HEK293 (cell line): ENCODE results near the gene ZNF354C.

Experiments used
- CTCF ChIA-PET: fragments of 350-600 bp; formaldehyde crosslinking; extraction: SDS; loops from one replicate; lab custom pipeline; 2021; ENCODE audit warnings: antibody characterized with exemption; lab: Yijun Ruan, JAX
- POLR2A ChIA-PET: fragments of 300-600 bp; formaldehyde crosslinking; extraction: SDS; loops from one replicate; lab custom pipeline; 2020; ENCODE audit warnings: antibody characterized with exemption, inconsistent platforms; lab: Yijun Ruan, JAX
- H3K27ac ChIP-seq: fragments of 200-500 bp; sonication (Bioruptor generic); 2 replicates; pipeline ENCODE4 v1.5.1; 2014; ENCODE audit warnings: low read depth, low read length, control low read depth, inconsistent platforms; ENCODE audit errors: extremely low read depth
- H3K36me3 ChIP-seq, 2 experiments: fragments of 200-500 bp in 1 of 2; sonication (Bioruptor generic) in 1 of 2; 1 replicate in 1 of 2; 2 replicates in 1 of 2; pipeline ENCODE4 v1.5.1; 2014 to 2017; ENCODE audit warnings: inconsistent platforms in 2 of 2, low read length in 2 of 2; ENCODE audit not compliant: control insufficient read depth in 2 of 2, insufficient read depth in 1 of 2
- H3K4me1 ChIP-seq: fragments of 200-500 bp; sonication (Bioruptor generic); 2 replicates; pipeline ENCODE4 v1.5.1; 2014; ENCODE audit warnings: mild to moderate bottlenecking, low read length, inconsistent platforms; ENCODE audit not compliant: control insufficient read depth, insufficient read depth
- H3K4me3 ChIP-seq: 2 replicates; pipeline ENCODE4 v1.5.1; 2011; ENCODE audit warnings: low read depth, mild to moderate bottlenecking, control low read depth, low read length, moderate library complexity
- H3K9me3 ChIP-seq: fragments of 200-500 bp; sonication (Bioruptor generic); 2 replicates; pipeline ENCODE4 v1.5.1; 2014; ENCODE audit warnings: low read depth, low read length, inconsistent platforms; ENCODE audit not compliant: control insufficient read depth, insufficient read depth
- BCL11B ChIP-seq: fragments of 450-650 bp; formaldehyde crosslinking; IDR thresholded peaks from 2 replicates; pipeline ENCODE4 v1.5.1; 2016; ENCODE audit warnings: low read depth, missing biosample characterization, missing genetic modification characterization
- KLF1 ChIP-seq: fragments of 450-650 bp; formaldehyde crosslinking; IDR thresholded peaks from 2 replicates; pipeline ENCODE4 v1.5.1; 2016; ENCODE audit warnings: missing biosample characterization, missing genetic modification characterization
- KLF9 ChIP-seq: fragments of 450-650 bp; formaldehyde crosslinking; IDR thresholded peaks from 2 replicates; pipeline ENCODE4 v1.5.1; 2016; ENCODE audit warnings: missing biosample characterization, missing genetic modification characterization, low read depth
- REPIN1 ChIP-seq: fragments of 450-650 bp; formaldehyde crosslinking; IDR thresholded peaks from 2 replicates; pipeline ENCODE4 v1.5.1; 2017; ENCODE audit warnings: missing biosample characterization, missing genetic modification characterization, low read depth
- ZBTB10 ChIP-seq: fragments of 450-650 bp; formaldehyde crosslinking; IDR thresholded peaks from 2 replicates; pipeline ENCODE4 v1.5.1; 2016; ENCODE audit warnings: missing biosample characterization, missing genetic modification characterization
- ZBTB7A ChIP-seq: fragments of 450-650 bp; formaldehyde crosslinking; IDR thresholded peaks from 2 replicates; pipeline ENCODE4 v1.5.1; 2016; ENCODE audit warnings: low read depth, missing biosample characterization, missing genetic modification characterization
- ZNF114 ChIP-seq: fragments of 450-650 bp; formaldehyde crosslinking; IDR thresholded peaks from 2 replicates; pipeline ENCODE4 v1.5.0; 2017; ENCODE audit warnings: missing biosample characterization, missing genetic modification characterization
- ZNF223 ChIP-seq: fragments of 450-650 bp; formaldehyde crosslinking; IDR thresholded peaks from 2 replicates; pipeline ENCODE4 v1.5.1; 2016; ENCODE audit warnings: missing biosample characterization, missing genetic modification characterization
- ZNF488 ChIP-seq: fragments of 450-650 bp; formaldehyde crosslinking; IDR thresholded peaks from 2 replicates; pipeline ENCODE4 v1.5.1; 2016; ENCODE audit warnings: missing biosample characterization, missing genetic modification characterization
- ZNF529 ChIP-seq: fragments of 450-650 bp; formaldehyde crosslinking; IDR thresholded peaks from 2 replicates; pipeline ENCODE4 v1.5.1; 2017; ENCODE audit warnings: missing genetic modification characterization, missing biosample characterization; ENCODE audit not compliant: insufficient replicate concordance
- ZNF600 ChIP-seq: fragments of 450-650 bp; formaldehyde crosslinking; IDR thresholded peaks from 2 replicates; pipeline ENCODE4 v1.5.1; 2016; ENCODE audit warnings: missing biosample characterization, missing genetic modification characterization
- ZNF624 ChIP-seq: fragments of 450-650 bp; formaldehyde crosslinking; IDR thresholded peaks from 2 replicates; pipeline ENCODE4 v1.5.1; 2017; ENCODE audit warnings: missing biosample characterization, missing genetic modification characterization
- ZNF626 ChIP-seq: fragments of 450-650 bp; sonication (Bioruptor Pico); formaldehyde crosslinking; IDR thresholded peaks from 2 replicates; pipeline ENCODE4 v1.5.1; 2018; ENCODE audit warnings: missing biosample characterization, missing genetic modification characterization, inconsistent platforms
- ZNF629 ChIP-seq: fragments of 450-650 bp; formaldehyde crosslinking; IDR thresholded peaks from 2 replicates; pipeline ENCODE4 v1.5.1; 2017; ENCODE audit warnings: missing biosample characterization, missing genetic modification characterization
- ZNF645 ChIP-seq: fragments of 450-650 bp; formaldehyde crosslinking; IDR thresholded peaks from 2 replicates; pipeline ENCODE4; 2016; ENCODE audit warnings: missing biosample characterization, missing genetic modification characterization

ZNF354C gene

GRCh38 chr5:179112469-179113142 lies 52.4 kb downstream of the ZNF354C start:
- CTCF ChIA-PET, result no interaction called here
- H3K27ac ChIP-seq, result no peak overlapping the region
- TF ChIP-seq ZNF626 (tag by site-specific recombination) (no peak), KLF9 (no peak), ZNF223 (no peak)
- H3K9me3 ChIP-seq, result no peaks in the 10 kb centered on the region
- no peak overlapping the region for H3K4me3 ChIP-seq
- POLR2A ChIA-PET, result no interaction called here
- H3K4me1 ChIP-seq, result no peaks in the 10 kb centered on the region
- H3K36me3 ChIP-seq, result no peaks in the 10 kb centered on the region

GRCh38 chr5:179113143-179113530 lies 53.0 kb downstream of the ZNF354C start:
- H3K36me3 ChIP-seq, result no peaks in the 10 kb centered on the region
- ChIA-PET CTCF (no interaction called here), POLR2A (no interaction called here)
- H3K4me3 ChIP-seq, result no peak overlapping the region
- H3K4me1 ChIP-seq, result no peaks in the 10 kb centered on the region
- H3K9me3 ChIP-seq, result no peaks in the 10 kb centered on the region
- no peak overlapping the region for H3K27ac ChIP-seq
- TF ChIP-seq KLF1 (tag by site-specific recombination) (no peak), ZNF624 (tag by site-specific recombination) (no peak)

GRCh38 chr5:179113945-179114641 lies 53.9 kb downstream of the ZNF354C start:
- Histone ChIP-seq H3K9me3 (no peaks in the 10 kb centered on the region), H3K4me3 (no peak overlapping the region), H3K27ac (no peak overlapping the region), H3K36me3 (no peaks in the 10 kb centered on the region), H3K4me1 (no peaks in the 10 kb centered on the region)
- POLR2A ChIA-PET, result no interaction called here
- TF ChIP-seq ZBTB10 (tag by site-specific recombination) (no peak), ZNF600 (tag by site-specific recombination) (no peak), BCL11B (tag by site-specific recombination) (no peak), REPIN1 (tag by site-specific recombination) (no peak), ZNF488 (tag by site-specific recombination) (no peak), ZNF645 (tag by site-specific recombination) (no peak), ZNF529 (tag by site-specific recombination) (no peak), ZBTB7A (tag by site-specific recombination) (no peak), ZNF114 (tag by site-specific recombination) (no peak), ZNF629 (tag by site-specific recombination) (no peak)
- CTCF ChIA-PET, result no interaction called here
